ENCODE data around the gene EARS2. TPM values are rescaled to one million over a fixed set of nuclear protein-coding genes. Genes with fewer than 3 reads are reported as not detected.

EARS2 gene
- total and polyA plus RNA-seq, 2 of the 4 experiments (the other 2 are of a cell fraction): 28.1 to 37.8 TPM

GRCh38 chr16:23572394-23572793 is 15.2 kb upstream of the EARS2 start:
- Histone ChIP-seq H4K5ac (ENCODE audit: low read depth, low read length) (no peak overlapping the region), H2BK20ac (ENCODE audit: low read depth, low read length) (no peak overlapping the region), H3K4me2 (ENCODE audit: low read depth, low read length) (no peak overlapping the region), H3K18ac (ENCODE audit: low read depth, low read length) (no peak overlapping the region), H2AK9ac (replicated peaks; ENCODE audit: low read depth, low read length, poor library complexity) (no peak overlapping the region), H3K9me1 (ENCODE audit: insufficient read depth, low read length) (peaks cover 3% of the 10 kb centered on the region; the same call in 1 of the 2 replicates), H3K9ac (ENCODE audit: low read depth, low read length) (no peak overlapping the region), H4K20me1 (ENCODE audit: insufficient read depth, low read length) (peaks cover 18% of the 10 kb centered on the region), H2BK120ac (ENCODE audit: low read depth, low read length) (no peak overlapping the region), H3K36me3 (ENCODE audit: control insufficient read depth, insufficient read depth, low read length) (peaks cover 64% of the 10 kb centered on the region), H2AFZ (replicated peaks; ENCODE audit: low read length, poor library complexity) (no peak overlapping the region), H4K91ac (ENCODE audit: insufficient read depth, low read depth, low read length) (no peak overlapping the region), H3K56ac (ENCODE audit: extremely low read depth, insufficient read depth, low read length) (no peak overlapping the region), H2BK5ac (ENCODE audit: low read depth, low read length, poor library complexity, severe bottlenecking) (no peak overlapping the region), H4K8ac (ENCODE audit: low read depth in 2 of 2, low read length in 2 of 2) (no peak overlapping the region), H2AK5ac (ENCODE audit: low read depth, low read length) (no peak overlapping the region), H3K79me1 (ENCODE audit: low read depth in 1 of 2, low read length in 2 of 2) (peaks cover 8 to 23% of the 10 kb centered on the region in 2 experiments), H3K27ac (ENCODE audit: insufficient read depth, low read length) (no peak overlapping the region), H2BK15ac (ENCODE audit: low read depth, low read length) (no peak overlapping the region), H3K9me3 (ENCODE audit: control insufficient read depth, insufficient read depth, low read length) (no peaks in the 10 kb centered on the region), H3K23ac (ENCODE audit: low read depth, low read length) (no peak overlapping the region), H3K27me3 (ENCODE audit: control insufficient read depth, insufficient read depth, low read length) (no peaks in the 10 kb centered on the region), H3K14ac (replicated peaks; ENCODE audit: low read depth, low read length) (no peak overlapping the region), H3K4ac (ENCODE audit: low read depth, low read length) (no peak overlapping the region), H3K4me3 (ENCODE audit: insufficient read depth, low read depth, low read length) (no peak overlapping the region), H3K4me1 (ENCODE audit: control insufficient read depth, insufficient read depth, low read length) (no peaks in the 10 kb centered on the region)
- no peak for DNase-seq
- no TSS peak for BruUV-seq (replicated peaks)
- CTCF ChIA-PET: no interaction called here
- intact Hi-C loops (cut with micrococcal nuclease): no loop called here
- dilution Hi-C loops (cut with HindIII; ENCODE audit: low sequenced_read_pairs, unreplicated experiment): no loop called here
- POLR2A ChIA-PET (ENCODE audit: unreplicated experiment): no interaction called here
- TF ChIP-seq SMC3 (IDR thresholded peaks at IDR 0.05; ENCODE audit: low read depth, low read length): no peak
- no peak for TF ChIP-seq ELK1 (IDR thresholded peaks at IDR 0.05; ENCODE audit: borderline replicate concordance, low read depth, low read length)
- no peak for TF ChIP-seq MAZ (IDR thresholded peaks at IDR 0.05; ENCODE audit: borderline replicate concordance, low read depth, low read length)
- no peak for TF ChIP-seq NFE2L2 (IDR thresholded peaks at IDR 0.05; ENCODE audit: low read depth, low read length)
- TF ChIP-seq MAFK (IDR thresholded peaks at IDR 0.05; ENCODE audit: low read depth, low read length): no peak
- no peak for TF ChIP-seq CEBPB (IDR thresholded peaks at IDR 0.05; ENCODE audit: low read depth, low read length)
- no peak for TF ChIP-seq FOS (IDR thresholded peaks at IDR 0.05; ENCODE audit: low read depth, low read length)
- no peak for TF ChIP-seq MXI1 (IDR thresholded peaks at IDR 0.05; ENCODE audit: borderline replicate concordance, low read depth, low read length)
- no peak for TF ChIP-seq CHD1 (IDR thresholded peaks at IDR 0.05; ENCODE audit: low read depth, low read length)
- TF ChIP-seq POLR2A (IDR thresholded peaks at IDR 0.05; ENCODE audit: low read depth, low read length): no peak
- TF ChIP-seq USF2 (IDR thresholded peaks at IDR 0.05; ENCODE audit: low read depth, low read length): no peak
- no peak for TF ChIP-seq CTCF (conservative IDR thresholded peaks at IDR 0.05; ENCODE audit: low read depth, low read length)
- 100% methylated on average over 1 of the region's 9 CpGs; no CpG with 5 or more reads in 1 of the 2 experiments for WGBS, 2 experiments (ENCODE audit: extremely low coverage in 2 of 2, insufficient read length in 1 of 2)
- no peak for ATAC-seq (ENCODE audit: low read depth)
- in situ Hi-C loops (cut with MboI; ENCODE audit: low sequenced_read_pairs): loop anchor here (5.0 kb wide), 2 partner anchors 50 kb away; no protein-coding TSS in a partner anchor
